Choroid plexus epithelial cell (primary cell): ENCODE measurements around the gene EPS8L1.
"Not testable (repeated sequence)": the region's sequence is repeated elsewhere in the genome, so short reads cannot be mapped to it uniquely, and the experiment has no call there.

ENCODE experiments used
- DNase-seq: peaks from one replicate; pipeline ENCODE4 v3.0.0-alpha.2; 2010; ENCODE audit warnings: low read depth
- H3K4me3 ChIP-seq: 2 replicates; pipeline ENCODE4 v1.5.1; 2011; ENCODE audit warnings: low read depth, mild to moderate bottlenecking, control low read depth, low read length, moderate library complexity
- CTCF ChIP-seq: conservative IDR thresholded peaks from 2 replicates; pipeline ENCODE4 v1.5.1; 2011; ENCODE audit warnings: low read depth, mild to moderate bottlenecking, control low read depth, inconsistent platforms, low read length, moderate library complexity

The EPS8L1 gene

GRCh38 chr19:55106591-55106990 is 30.9 kb downstream of the EPS8L1 start:
- H3K4me3 ChIP-seq: no peak overlapping the region
- TF ChIP-seq CTCF: no peak
- DNase-seq: no peak

- not testable (repeated sequence) for H3K4me3 ChIP-seq, DNase-seq
Measured at GRCh38 chr19:55107252-55107651, 31.6 kb downstream of the EPS8L1 start.

DNA sequence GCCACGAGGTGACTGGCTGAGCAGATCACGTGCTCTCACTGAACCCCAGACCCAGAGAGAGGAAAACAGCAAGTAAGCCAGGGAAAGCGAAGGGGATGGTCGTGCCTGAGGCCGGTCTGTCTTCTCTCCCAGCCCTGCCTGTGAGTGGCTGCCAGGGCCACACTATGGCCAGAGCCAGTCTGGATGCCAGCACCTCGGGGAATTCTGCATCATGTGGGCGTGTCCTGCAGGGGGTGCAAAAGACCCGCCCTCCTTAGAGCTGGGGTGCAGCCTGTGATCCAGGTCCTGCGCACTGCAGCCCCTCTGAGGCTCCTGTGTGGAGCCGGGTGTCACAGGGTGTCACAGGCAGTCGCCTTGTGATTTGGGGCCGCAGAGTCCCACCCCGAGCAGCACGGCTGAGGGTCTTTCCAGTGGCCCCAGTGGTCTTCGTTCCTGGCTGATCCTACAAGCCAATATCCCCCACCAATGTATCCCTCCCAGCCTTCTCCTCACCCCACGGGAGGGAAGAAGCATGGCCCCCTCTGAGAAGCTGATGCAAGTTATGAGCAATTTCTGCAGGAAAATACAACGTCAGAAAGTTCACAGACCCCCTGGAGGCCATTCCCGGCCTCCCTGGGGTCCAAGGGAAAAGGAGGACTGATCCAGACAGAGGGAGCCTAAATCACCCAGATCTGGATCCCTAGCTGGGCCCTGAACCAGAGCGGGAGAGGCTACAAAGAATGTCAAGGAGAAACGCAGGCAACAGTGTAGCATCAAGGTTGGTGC is 34.0 kb downstream of the EPS8L1 start:
- H3K4me3 ChIP-seq: no peak overlapping the region
- no peak for TF ChIP-seq CTCF
- no peak for DNase-seq

DNA sequence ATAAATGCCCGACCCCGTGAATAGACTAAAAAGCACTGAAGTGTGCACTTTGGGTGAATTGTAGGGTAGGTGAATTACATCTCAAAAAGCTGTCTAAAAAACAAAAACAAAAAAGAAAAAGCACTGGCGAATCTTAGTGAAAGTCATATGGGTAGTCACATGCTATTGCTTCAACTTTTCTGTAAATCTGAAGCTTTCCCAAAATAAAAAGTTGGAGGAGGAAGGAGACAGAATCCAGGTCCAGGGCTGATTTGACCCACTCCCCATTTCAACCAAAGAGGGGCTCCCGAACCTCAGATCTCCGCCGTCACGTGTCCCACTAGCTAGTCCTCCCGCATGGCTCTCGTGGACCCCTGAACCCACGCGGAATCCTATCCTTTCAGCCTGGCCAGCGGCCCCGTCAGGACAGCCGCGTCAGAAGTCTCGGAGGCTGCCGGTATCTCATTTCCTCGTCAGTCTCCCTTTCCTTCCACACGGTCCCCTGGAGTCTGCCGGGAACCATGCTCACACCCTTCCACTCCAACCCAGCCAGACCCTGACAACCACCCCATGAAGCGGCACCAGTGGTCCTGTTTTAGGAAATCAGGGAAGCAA is 35.7 kb downstream of the EPS8L1 start:
- no peak for DNase-seq
- H3K4me3 ChIP-seq: no peak overlapping the region
- TF ChIP-seq CTCF: no peak

DNA sequence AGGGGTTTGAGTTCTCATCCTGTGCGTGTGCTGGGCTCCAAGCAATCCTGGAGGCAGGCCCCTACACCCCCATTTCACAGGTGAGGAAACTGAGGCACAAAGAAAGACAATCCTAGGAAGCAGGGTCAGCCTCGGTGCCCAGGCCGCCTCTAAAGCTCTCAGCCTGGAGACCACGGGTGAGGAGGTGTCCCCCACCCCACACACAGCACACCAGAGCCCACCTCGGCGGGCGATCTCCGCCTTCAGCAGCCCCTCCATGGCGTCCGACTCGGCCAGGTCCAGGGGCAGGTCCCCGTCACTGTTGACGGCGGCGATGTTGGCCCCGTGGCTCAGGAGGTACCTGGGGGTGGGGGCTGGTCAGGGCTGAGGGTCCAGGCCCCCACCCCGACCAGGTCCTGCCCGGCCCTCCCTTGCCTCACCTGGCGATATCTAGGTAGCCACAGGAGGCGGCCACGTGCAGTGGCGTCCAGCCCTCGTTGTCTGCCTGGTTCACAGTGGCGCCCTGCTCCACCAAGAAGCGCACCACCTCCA is 36.6 kb downstream of the EPS8L1 start:
- no peak for DNase-seq
- TF ChIP-seq CTCF: no peak
- no peak overlapping the region for H3K4me3 ChIP-seq

DNA sequence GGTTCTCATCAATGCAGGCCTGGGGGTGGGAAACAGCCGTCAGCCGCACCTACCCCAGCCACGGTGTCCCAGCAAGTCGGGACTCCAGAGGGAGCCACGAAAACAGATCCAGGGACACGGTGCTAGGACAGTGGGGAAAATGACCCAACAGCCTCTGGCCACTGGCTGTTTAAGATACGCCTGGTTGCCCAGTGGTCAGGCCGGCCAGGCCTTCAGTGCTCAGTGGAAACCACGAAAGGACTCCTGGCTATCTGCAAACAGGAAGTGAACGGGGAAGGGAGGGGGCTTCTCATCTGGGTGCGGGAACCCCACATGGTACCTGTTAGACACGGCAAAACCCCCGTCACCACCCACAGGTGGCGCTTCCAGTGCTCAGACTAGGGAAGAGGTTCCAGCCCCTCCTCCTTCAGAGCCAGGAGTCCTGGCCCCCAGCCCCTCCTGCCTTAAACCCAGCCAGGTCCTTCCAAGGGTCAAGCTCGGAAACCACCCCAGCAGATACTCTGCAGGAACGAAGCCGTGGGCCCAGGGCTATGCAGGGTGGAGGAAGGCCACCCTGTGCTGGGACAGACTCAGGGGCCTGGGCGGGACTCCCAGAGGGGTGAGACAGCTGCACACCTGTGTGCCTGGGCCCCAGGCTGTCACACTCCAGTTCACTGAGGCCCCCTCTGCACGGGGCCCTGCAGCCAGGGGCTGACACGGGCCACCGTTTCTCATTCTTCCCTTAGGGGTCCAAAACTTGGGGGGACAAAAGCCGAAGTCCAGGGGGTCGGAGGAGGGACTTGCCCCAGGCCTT is 37.3 kb downstream of the EPS8L1 start:
- H3K4me3 ChIP-seq: no peak overlapping the region
- TF ChIP-seq CTCF: peak; percentile 25
- no peak for DNase-seq

- no peak for TF ChIP-seq CTCF
- no peak overlapping the region for H3K4me3 ChIP-seq
- DNase-seq: peak; percentile 96
Measured at GRCh38 chr19:55113570-55114039, 37.9 kb downstream of the EPS8L1 start.
